Ovary (tissue), 9 donors: Measurements from ENCODE around the gene HTR3A. TPM values are rescaled to one million over a fixed set of nuclear protein-coding genes. Genes with fewer than 3 reads are reported as not detected.

Experiments used
- DNase-seq, 5 donors: peaks; one replicate each; pipeline ENCODE4 v3.0.0-alpha.2; 2019 to 2020
- H3K27ac ChIP-seq, 2 donors: fragments of 200-600 bp; one replicate each; pipeline versions ENCODE4 v1.5.1 to v1.8.0; 2019 to 2022
- H3K27me3 ChIP-seq: fragments of 200-600 bp; one replicate; pipeline ENCODE4 v1.8.0; 2022
- H3K36me3 ChIP-seq: fragments of 200-600 bp; sonication (generic); one replicate; pipeline ENCODE4 v1.5.1; 2019
- H3K4me1 ChIP-seq: one replicate; pipeline ENCODE4 v1.8.1; 2013; ENCODE audit warnings: mild to moderate bottlenecking, moderate library complexity; ENCODE audit not compliant: insufficient read depth
- H3K4me3 ChIP-seq: fragments of 200-600 bp; sonication (generic); one replicate; pipeline ENCODE4 v1.5.1; 2017
- H3K9me3 ChIP-seq, 2 donors: fragments of 200-600 bp in 1 of 2; sonication (generic) in 1 of 2; one replicate each; pipeline versions ENCODE4 v1.5.1 to v1.8.1; 2013 to 2019; ENCODE audit warnings: mild to moderate bottlenecking in 1 of 2, moderate library complexity in 1 of 2
- CTCF ChIP-seq, 3 donors: fragments of 450-650 bp in 2 of 3; fragments of 200-600 bp in 1 of 3; IDR thresholded peaks; one replicate each; pipeline versions ENCODE4 v1.5.1 to v1.8.0; 2016 to 2022; ENCODE audit warnings: antibody characterized with exemption in 3 of 3, mild to moderate bottlenecking in 1 of 3
- EP300 ChIP-seq: sonication (generic); formaldehyde crosslinking; IDR thresholded peaks from one replicate; pipeline ENCODE4 v1.6.1; 2017; ENCODE audit warnings: antibody characterized with exemption
- POLR2A ChIP-seq: fragments of 450-650 bp; IDR thresholded peaks from one replicate; pipeline ENCODE4 v1.6.1; 2017; ENCODE audit warnings: antibody characterized with exemption, mild to moderate bottlenecking, moderate library complexity
- WGBS, 3 donors: extraction: QIAGEN DNeasy Blood & Tissue Kit in 1 of 3; methylation state at CpG; one replicate each; pipeline versions ENCODE4 v1.1.5 to v1.1.7; 2013 to 2017; 5-methylcytosine and 5-hydroxymethylcytosine counted together
- intact Hi-C, 4 donors: fragments of 100-400 bp; cut with DNase I; formaldehyde crosslinking; loops; one replicate each; pipeline versions ENCODE4 v1.11.0 to v1.15.1; 2022 to 2023
- polyA plus RNA-seq, 2 donors: library from polyadenylated mRNA; stranded (reverse); fragments of 200-250 nt in 1 of 2; fragments of 350-450 nt in 1 of 2; fragmentation: Illumina TruSeq in 1 of 2; extraction: RNeasy Lipid Tissue Mini Kit (QIAGEN cat#74804) in 1 of 2; gene quantifications; one replicate each; pipeline ENCODE4 v1.2.3, GENCODE V29; 2013 to 2014
- total RNA-seq, 7 donors: library from RNA; depleted of rRNA in 2 of 7; stranded (reverse); fragments of >200 nt in 2 of 7; fragmentation: NEBNext Ultra II Directional in 3 of 7; extraction: Animal tissue kit (Norgen Biotek cat#: 25700) in 3 of 7; gene quantifications; one replicate each; pipeline versions ENCODE4 v1.1.0 to v1.2.4, GENCODE V29; 2016 to 2023
- donor health status: DM: no; HTN: no; CAD: no; lungs with moderate emphysema.
- donor health status: DM: no; HTN: no; CAD: no.
- donor health status: Bipolar disorder and iron deficiency.
- donor health status: DM: yes; HTN: yes; CAD: no.
- donor health status: DM: no; HTN: no; CAD: no.
- donor health status: DM: yes; HTN: yes; CAD: no.

Gene HTR3A
- total and polyA plus RNA-seq, 9 donors: not detected

- 87 to 92% (median 89%) methylated on average over 11 of the region's 11 CpGs for WGBS, 3 donors
- intact Hi-C loops: loop anchor here in 1 of 4 donors (5.0 kb wide), 1 partner anchor 227 kb away; no protein-coding TSS in a partner anchor
- Histone ChIP-seq H3K27me3 (no peaks in the 10 kb centered on the region), H3K27ac (no peak overlapping the region), H3K9me3 (no peaks in the 10 kb centered on the region), H3K4me3 (no peak overlapping the region), H3K36me3 (no peaks in the 10 kb centered on the region), H3K4me1 (peaks cover 1% of the 10 kb centered on the region)
- TF ChIP-seq CTCF (IDR thresholded peaks at IDR 0.05) (no peak), EP300 (no peak), POLR2A (no peak)
- no peak for DNase-seq
These were observed 60.0 kb downstream of the HTR3A start for GRCh38 chr11:114034956-114035355.

DNA sequence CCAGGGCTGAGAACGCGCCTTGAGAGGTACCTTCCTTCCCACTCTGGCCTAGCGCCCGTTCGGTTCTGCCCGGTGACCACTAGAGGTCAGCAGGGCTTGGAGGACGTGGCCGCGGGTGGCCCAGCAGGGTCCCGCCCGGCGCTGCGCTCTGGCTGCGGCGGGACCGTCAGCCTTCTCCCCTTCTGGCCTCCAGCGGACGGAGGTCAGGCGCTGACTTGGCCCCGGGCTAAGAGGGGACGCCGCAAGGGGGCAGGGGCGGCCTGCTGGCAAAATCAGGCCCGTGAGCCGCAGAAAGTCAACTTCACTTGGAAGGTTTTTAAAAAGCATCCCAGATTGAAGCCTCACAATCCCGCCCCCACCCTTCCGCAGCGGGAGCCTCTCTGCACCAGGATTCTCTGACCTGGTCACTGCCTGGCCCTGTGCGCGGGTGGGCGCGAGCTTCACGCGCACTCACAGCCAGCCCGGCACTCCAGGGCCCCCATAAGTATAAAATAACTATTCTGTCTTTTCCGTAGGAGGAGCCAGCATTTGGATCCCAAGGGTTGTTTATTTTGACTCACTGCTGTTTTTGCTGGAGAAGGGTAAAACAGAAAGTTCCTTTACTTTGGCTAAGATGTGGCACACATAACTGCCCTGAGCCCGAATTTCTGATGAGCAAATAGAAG lies 61.4 kb downstream of the HTR3A start:
- H3K4me3 ChIP-seq: peak overlapping the region; percentile 40
- H3K27me3 ChIP-seq: no peaks in the 10 kb centered on the region
- DNase-seq: peak; percentile 80 to 90 (median 84)
- peaks cover 1% of the 10 kb centered on the region for H3K4me1 ChIP-seq
- H3K9me3 ChIP-seq: no peaks in the 10 kb centered on the region
- H3K27ac ChIP-seq: peak overlapping the region; percentile 54 to 71
- no peaks in the 10 kb centered on the region for H3K36me3 ChIP-seq
- intact Hi-C loops: loop anchor here in 3 of 4 donors (2.0 to 5.0 kb wide), 2 partner anchors 225 to 226 kb away; no protein-coding TSS in a partner anchor
- TF ChIP-seq EP300: no peak
- peak; percentile 75 to 88 (median 85) for TF ChIP-seq CTCF (IDR thresholded peaks at IDR 0.05)
- 1 to 2% (median 1%) methylated on average over 36 to 37 of the region's 37 CpGs for WGBS, 3 donors

DNA sequence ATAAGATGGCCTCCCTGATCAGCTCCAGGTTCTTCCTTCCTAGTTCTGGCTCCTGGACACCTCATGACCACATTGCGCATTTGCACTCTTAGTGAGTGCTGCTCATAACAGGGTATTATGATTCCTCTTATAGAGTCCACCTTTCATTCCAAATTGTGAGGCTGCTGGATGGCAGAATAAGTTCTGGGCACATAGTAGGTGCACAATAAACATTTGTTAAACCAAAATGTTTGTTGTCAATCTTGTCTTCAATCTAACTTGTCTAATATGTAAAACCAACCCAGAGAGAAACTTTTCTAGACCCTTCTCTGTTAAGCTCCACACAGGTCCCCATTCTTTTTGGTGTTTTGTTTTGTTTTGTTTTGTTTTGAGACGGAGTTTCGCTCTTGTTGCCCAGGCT lies 62.0 kb downstream of the HTR3A start:
- WGBS, 3 donors: 61 to 85% (median 79%) methylated on average over 3 of the region's 3 CpGs
- Histone ChIP-seq H3K9me3 (no peaks in the 10 kb centered on the region), H3K4me3 (no peak overlapping the region), H3K27me3 (no peaks in the 10 kb centered on the region), H3K36me3 (no peaks in the 10 kb centered on the region), H3K27ac (no peak overlapping the region), H3K4me1 (peaks cover 1% of the 10 kb centered on the region)
- intact Hi-C loops: loop anchor here in 3 of 4 donors (2.0 to 5.0 kb wide), 2 partner anchors 224 to 225 kb away; no protein-coding TSS in a partner anchor
- no peak for DNase-seq
- TF ChIP-seq EP300 (no peak), POLR2A (no peak), CTCF (IDR thresholded peaks at IDR 0.05) (no peak)

- Histone ChIP-seq H3K27ac (no peak overlapping the region), H3K4me3 (no peak overlapping the region), H3K27me3 (no peaks in the 10 kb centered on the region), H3K9me3 (no peaks in the 10 kb centered on the region), H3K36me3 (no peaks in the 10 kb centered on the region), H3K4me1 (peaks cover 1% of the 10 kb centered on the region)
- DNase-seq: no peak
- 62 to 79% (median 62%) methylated on average over 3 of the region's 3 CpGs for WGBS, 3 donors
- intact Hi-C loops: loop anchor here in 1 of 4 donors (5.0 kb wide), 1 partner anchor 223 kb away; no protein-coding TSS in a partner anchor
- TF ChIP-seq POLR2A (no peak), CTCF (IDR thresholded peaks at IDR 0.05) (no peak), EP300 (no peak)
These were observed 64.6 kb downstream of the HTR3A start for GRCh38 chr11:114039551-114039950.

Other genes with a start within 250 kb of the HTR3A start
- 10 to 100 TPM in 4 of 7 donors, 1 to 10 TPM in 3; 8.9 to 12.6 (median 11.7) TPM for gene ZW10, start 201.4 kb upstream of the HTR3A start, total RNA-seq
- gene ZW10, start 201.4 kb upstream of the HTR3A start, polyA plus RNA-seq: 10 to 100 TPM in 1 of 2 donors, 1 to 10 TPM in 1; 7.0 to 11.8 TPM
- not detected for gene CLDN25, start 195.3 kb upstream of the HTR3A start, total RNA-seq
- gene CLDN25, start 195.3 kb upstream of the HTR3A start, polyA plus RNA-seq: not detected
- gene USP28, start 99.5 kb upstream of the HTR3A start, total RNA-seq: 10 to 100 TPM; 13.5 to 29.5 (median 23.4) TPM
- gene USP28, start 99.5 kb upstream of the HTR3A start, polyA plus RNA-seq: 10 to 100 TPM; 11.0 to 25.2 TPM
- gene HTR3B, start 70.3 kb upstream of the HTR3A start, total RNA-seq: not detected
- gene HTR3B, start 70.3 kb upstream of the HTR3A start, polyA plus RNA-seq: not detected
- gene ZBTB16, start 84.6 kb downstream of the HTR3A start, total RNA-seq: 100 to 1,000 TPM in 3 of 7 donors, 10 to 100 TPM in 4; 12.7 to 160 (median 94.6) TPM
- 10 to 100 TPM; 20.0 to 41.4 TPM for gene ZBTB16, start 84.6 kb downstream of the HTR3A start, polyA plus RNA-seq